K562 (cell line): ENCODE measurements around the gene GRB2. TPM values are rescaled to one million over a fixed set of nuclear protein-coding genes. Genes with fewer than 3 reads are reported as not detected.

Experiments used
- ATAC-seq: fragments of 200-7000 bp; cut with Tn5 transposase; 3 replicates; pipeline ENCODE4 v1.9.1; 2020; ENCODE audit warnings: moderate library complexity
- BruUV-seq: library from RNA; stranded (reverse); fragments of 400-500 nt; replicated peaks from 2 replicates; lab custom pipeline; 2021; lab: Mats Ljungman, UMichigan
- CTCF ChIA-PET: fragments of 300-600 bp; formaldehyde crosslinking; extraction: SDS; loops from one replicate; lab custom pipeline; 2021; ENCODE audit warnings: low intra/inter-chr PET ratio; lab: Yijun Ruan, JAX
- POLR2A ChIA-PET: fragments of 300-600, 350-650 bp; sonication (Branson Sonifier 250); formaldehyde crosslinking; extraction: SDS; loops from one replicate; lab custom pipeline; 2021; ENCODE audit warnings: antibody characterized with exemption, inconsistent platforms; lab: Yijun Ruan, JAX
- DNase-seq, 4 experiments: peaks; one replicate each; pipeline versions ENCODE4 v3.0.0 to v3.0.0-alpha.2; 2011 to 2018; ENCODE audit warnings: low spot score in 3 of 4, mixed read lengths in 3 of 4; ENCODE audit errors: extremely low read depth in 1 of 4
- FAIRE-seq: peaks from 2 replicates; lab custom pipeline; 2011; peaks lifted over from hg19 to GRCh38; lab: Jason Lieb, UNC
- H2AFZ ChIP-seq: 2 replicates; pipeline ENCODE4 v1.6.0; 2011; ENCODE audit warnings: low read depth, low read length, control low read depth, inconsistent platforms
- H3K27ac ChIP-seq: fragments of 200-600 bp; 3 replicates; pipeline ENCODE4 v1.8.0; 2011; ENCODE audit warnings: low read depth, mild to moderate bottlenecking, control low read depth, inconsistent platforms, low read length, moderate library complexity, mixed read lengths; ENCODE audit errors: extremely low read depth
- H3K27me3 ChIP-seq, 2 experiments: fragments of 300-600 bp in 1 of 2; 2 replicates in 1 of 2; 3 replicates in 1 of 2; pipeline versions ENCODE4 v1.6.0 to v1.8.0; 2011; ENCODE audit warnings: inconsistent platforms in 2 of 2, low read length in 2 of 2, mild to moderate bottlenecking in 1 of 2, mixed read lengths in 1 of 2, moderate library complexity in 1 of 2; ENCODE audit not compliant: control insufficient read depth in 2 of 2, insufficient read depth in 2 of 2
- H3K36me3 ChIP-seq: fragments of 300-600 bp; 3 replicates; pipeline ENCODE4 v1.8.0; 2011; ENCODE audit warnings: mild to moderate bottlenecking, low read length, inconsistent platforms; ENCODE audit not compliant: control insufficient read depth, insufficient read depth
- H3K4me1 ChIP-seq, 2 experiments: fragments of 200-600 bp in 1 of 2; replicated peaks in 1 of 2; 2 replicates in 1 of 2; 3 replicates in 1 of 2; pipeline versions ENCODE4 v1.5.1 to v1.8.0; 2011; ENCODE audit warnings: inconsistent platforms in 2 of 2, low read length in 2 of 2, mild to moderate bottlenecking in 1 of 2, mixed read lengths in 1 of 2, moderate library complexity in 1 of 2; ENCODE audit not compliant: control insufficient read depth in 2 of 2, insufficient read depth in 2 of 2
- H3K4me2 ChIP-seq: 2 replicates; pipeline ENCODE4 v1.6.1; 2011; ENCODE audit warnings: low read length, control low read depth, inconsistent platforms, mixed read lengths; ENCODE audit not compliant: insufficient read depth
- H3K4me3 ChIP-seq: fragments of 200-600 bp; sonication (generic), shearing (Covaris generic); 2 replicates; pipeline ENCODE4 v1.5.1; 2016; ENCODE audit warnings: control low read depth, inconsistent platforms
- H3K79me2 ChIP-seq: fragments of 200-600 bp; 3 replicates; pipeline ENCODE4 v1.8.0; 2011; ENCODE audit warnings: low read length, inconsistent platforms; ENCODE audit not compliant: control insufficient read depth, insufficient read depth
- H3K9ac ChIP-seq, 2 experiments: 2 replicates each; pipeline versions ENCODE4 v1.6.0 to v1.6.1; 2011; ENCODE audit warnings: low read depth in 2 of 2, low read length in 2 of 2, control low read depth in 1 of 2, inconsistent platforms in 1 of 2, mild to moderate bottlenecking in 1 of 2, mixed read lengths in 1 of 2; ENCODE audit not compliant: insufficient read depth in 1 of 2
- H3K9me1 ChIP-seq: one replicate; pipeline ENCODE4 v1.6.0; 2011; ENCODE audit warnings: inconsistent platforms, mild to moderate bottlenecking, low read length, moderate library complexity; ENCODE audit not compliant: control insufficient read depth, insufficient read depth
- H3K9me3 ChIP-seq: replicated peaks from 2 replicates; pipeline ENCODE4 v1.5.1; 2011; ENCODE audit warnings: low read depth, low read length, inconsistent platforms; ENCODE audit not compliant: control insufficient read depth, insufficient read depth
- H4K20me1 ChIP-seq: replicated peaks from 2 replicates; pipeline ENCODE4 v1.6.1; 2011; ENCODE audit warnings: low read length, inconsistent platforms, mixed read lengths; ENCODE audit not compliant: control insufficient read depth, insufficient read depth
- CAMTA2 ChIP-seq: fragments of 250-450 bp; sonication (Bioruptor Pico); conservative IDR thresholded peaks from 2 replicates; pipeline ENCODE4 v1.5.1; 2022
- CXXC5 ChIP-seq: fragments of 250-450 bp; sonication (Bioruptor Pico); IDR thresholded peaks from 2 replicates; pipeline ENCODE4 v1.8.0; 2022; ENCODE audit warnings: inconsistent platforms, mild to moderate bottlenecking, moderate library complexity
- PRPF4 ChIP-seq: fragments of 200-400 bp; formaldehyde crosslinking; IDR thresholded peaks from one replicate; pipeline ENCODE4 v1.6.1; 2017; ENCODE audit warnings: low read length, low read depth, mild to moderate bottlenecking; ENCODE audit not compliant: insufficient read depth, poor library complexity, severe bottlenecking
- RBBP5 ChIP-seq: fragments of 200-600 bp; sonication (generic); IDR thresholded peaks from 2 replicates; pipeline ENCODE4 v1.6.1; 2012; ENCODE audit warnings: borderline replicate concordance, mild to moderate bottlenecking, low read length, control low read depth, inconsistent platforms; ENCODE audit not compliant: insufficient read depth, poor library complexity, severe bottlenecking
- RCOR1 ChIP-seq, 2 experiments: IDR thresholded peaks; 2 replicates each; pipeline ENCODE4 v1.6.1; 2012; ENCODE audit warnings: low read depth in 2 of 2, low read length in 2 of 2, borderline replicate concordance in 1 of 2, improper control_type of control experiment in 1 of 2
- RERE ChIP-seq: sonication (generic); formaldehyde crosslinking; IDR thresholded peaks from 2 replicates; pipeline ENCODE4 v1.8.0; 2023; ENCODE audit warnings: missing genetic modification reagents, mild to moderate bottlenecking, borderline replicate concordance
- SNRNP70 ChIP-seq: fragments of 200-400 bp; formaldehyde crosslinking; optimal IDR thresholded peaks from 2 replicates; pipeline ENCODE3; 2017; ENCODE audit warnings: low read depth, low read length
- SOX6 ChIP-seq: fragments of 450-650 bp; IDR thresholded peaks from 2 replicates; pipeline ENCODE4 v1.6.1; 2014; ENCODE audit warnings: mild to moderate bottlenecking
- TCF7L2 ChIP-seq: fragments of 150-350 bp; IDR thresholded peaks from 2 replicates; pipeline ENCODE4 v1.6.1; 2016; ENCODE audit warnings: low read depth, mild to moderate bottlenecking, low read length, moderate library complexity
- ZBTB5 ChIP-seq: fragments of 450-650 bp; IDR thresholded peaks from 2 replicates; pipeline ENCODE4 v1.6.1; 2017; ENCODE audit warnings: antibody characterized with exemption
- ZC3H8 ChIP-seq: fragments of 450-650 bp; IDR thresholded peaks from 2 replicates; pipeline ENCODE4 v1.6.1; 2017
- ZNF124 ChIP-seq: sonication (generic); formaldehyde crosslinking; IDR thresholded peaks from 2 replicates; pipeline ENCODE4 v1.8.1; 2022; ENCODE audit warnings: missing genetic modification reagents
- ZNF507 ChIP-seq: conservative IDR thresholded peaks from 2 replicates; pipeline ENCODE4 v1.6.1; 2017; ENCODE audit warnings: missing genetic modification characterization, missing compliant biosample characterization
- ZNF75A ChIP-seq: fragments of 450-650 bp; formaldehyde crosslinking; IDR thresholded peaks from 2 replicates; pipeline ENCODE4 v1.4.0; 2020; ENCODE audit warnings: mild to moderate bottlenecking
- WGBS: fragments of 100-300 bp; shearing (Covaris generic); methylation state at CpG from one replicate; pipeline ENCODE4 v1.1.6; 2016; ENCODE audit warnings: low coverage, mixed read lengths; ENCODE audit not compliant: insufficient coverage; ENCODE audit errors: missing lambda C conversion rate; 5-methylcytosine and 5-hydroxymethylcytosine counted together
- in situ Hi-C: fragments of 300-500 bp; cut with MboI; formaldehyde crosslinking; loops from 4 replicates; pipeline ENCODE4 v1.15.0; 2018; ENCODE audit warnings: inconsistent platforms, mixed read lengths
- intact Hi-C: fragments of 100-400 bp; cut with micrococcal nuclease; formaldehyde crosslinking; loops from 2 replicates; pipeline ENCODE4 v1.14.2; 2022
- polyA plus RNA-seq, 8 experiments: library from polyadenylated mRNA; depleted of rRNA in 4 of 8; stranded (reverse) in 5 of 8; unstranded in 3 of 8; fragments of >200 nt; fragmentation: Nextera tagmentation in 2 of 8; fragmentation: Illumina TruSeq in 1 of 8; extraction: Ambion mirVana in 2 of 8; extraction: Trizol in 1 of 8; gene quantifications; 2 replicates each; pipeline versions ENCODE4 v1.2.1 to v1.2.3, GENCODE V29; 2011 to 2014; ENCODE audit warnings: inconsistent platforms in 1 of 8, missing spikeins in 1 of 8
- total RNA-seq, 7 experiments: library from RNA; depleted of rRNA in 6 of 7; stranded (reverse); fragments of >200 nt in 6 of 7; fragmentation: Illumina TruSeq in 2 of 7; extraction: Trizol in 2 of 7; gene quantifications; 2 replicates each; pipeline versions ENCODE4 v1.2.1 to v1.2.3, GENCODE V29; 2011 to 2021; ENCODE audit warnings: low replicate concordance in 1 of 7

GRB2 gene
- total and polyA plus RNA-seq, 9 of the 15 experiments (the other 6 are each of a cell fraction or from before 2014, with no cell fraction given), result 57.2 to 136 (median 84.8) TPM

- no peak for TF ChIP-seq ZBTB5
- peak; percentile 27; the same call in 1 of the 2 replicates for TF ChIP-seq SOX6
- no peak for TF ChIP-seq TCF7L2
- TF ChIP-seq RBBP5, result no peak
- no peak for TF ChIP-seq CXXC5 (CRISPR knock-in tag)
- no peak for TF ChIP-seq ZNF124 (CRISPR knock-in tag)
Observed at GRCh38 chr17:75404223-75404730, 1.2 kb downstream of the GRB2 start (continued).

GRCh38 chr17:75403131-75403530 lies 2.3 kb downstream of the GRB2 start:
- Histone ChIP-seq H4K20me1 (no peaks in the 10 kb centered on the region; the same call in none of the 2 replicates), H3K79me2 (peaks cover 73% of the 10 kb centered on the region), H3K9me3 (no peaks in the 10 kb centered on the region), H3K9me1 (no peaks in the 10 kb centered on the region), H3K4me3 (peak overlapping the region; percentile 25; the same call in 1 of the 2 replicates), H3K36me3 (peaks cover 12% of the 10 kb centered on the region; the same call in 2 of the 3 replicates), H3K4me1 (peaks cover 12 to 15% of the 10 kb centered on the region in 2 experiments; a peak in 3 of 5 replicates), H3K27ac (peak overlapping the region; percentile 3; the same call in 1 of the 3 replicates), H2AFZ (no peak overlapping the region), H3K4me2 (peak overlapping the region; percentile 48), H3K9ac (0 out of 4 replicates have a peak overlapping the region, but pooled peaks of 1 of the 2 experiments have one; percentile 8), H3K27me3 (no peaks in the 10 kb centered on the region; a peak in 1 of 5 replicates)
- FAIRE-seq (no peak), ATAC-seq (no peak), DNase-seq (no peak)
- in situ Hi-C loops (no loop called here), intact Hi-C loops (no loop called here)
- 41% methylated on average over 5 of the region's 5 CpGs for WGBS
- CTCF ChIA-PET, result interaction anchor here (3.3 kb wide), 1 partner anchor 80 kb away, joined by 24 read pairs; no protein-coding TSS in a partner anchor
- no TSS peak for BruUV-seq
- POLR2A ChIA-PET, result interaction anchor here (0.6 to 2.0 kb wide), 3 partner anchors 9 to 80 kb away, joined by 3 to 8 read pairs (median 3); no protein-coding TSS in a partner anchor
- TF ChIP-seq SNRNP70, result no peak
- no peak for TF ChIP-seq ZNF507 (tag)
- no peak for TF ChIP-seq ZC3H8
- no peak for TF ChIP-seq PRPF4
- no peak for TF ChIP-seq RCOR1 (IDR thresholded peaks at IDR 0.05; ENCODE audit: borderline replicate concordance in 1 of 2, low read depth in 2 of 2, low read length in 2 of 2)
- no peak for TF ChIP-seq RERE (CRISPR knock-in tag)
- TF ChIP-seq CAMTA2 (CRISPR knock-in tag), result no peak
- TF ChIP-seq ZNF75A (CRISPR knock-in tag), result no peak
